Effector memory CD8-positive, alpha-beta T cell (primary cell): ENCODE data around the gene PLPPR2.
"Not testable (repeated sequence)": the region's sequence is repeated elsewhere in the genome, so short reads cannot be mapped to it uniquely, and the experiment has no call there.

Experiments
- ATAC-seq: fragments of 150-1000 bp; cut with Tn5 transposase; replicated peaks from 2 replicates; pipeline ENCODE4 v1.10.0; 2021; ENCODE audit warnings: mild to moderate bottlenecking, moderate library complexity
- DNase-seq, 3 experiments: peaks; one replicate each; pipeline ENCODE4 v3.0.0; 2021
- H3K27ac Mint-ChIP-seq, 2 donors: one replicate each; pipeline ENCODE4 v1.8.0; 2022; ENCODE audit warnings: mild to moderate bottlenecking in 2 of 2, mixed read lengths in 2 of 2, moderate library complexity in 2 of 2
- H3K27me3 Mint-ChIP-seq, 2 donors: one replicate each; pipeline ENCODE4 v1.8.0; 2022; ENCODE audit warnings: mixed read lengths in 2 of 2
- H3K36me3 Mint-ChIP-seq: one replicate; pipeline ENCODE4 v1.8.0; 2022; ENCODE audit warnings: mild to moderate bottlenecking, moderate library complexity, mixed read lengths; ENCODE audit not compliant: insufficient read depth
- H3K4me1 Mint-ChIP-seq, 2 donors: one replicate each; pipeline ENCODE4 v1.8.0; 2022; ENCODE audit warnings: low read depth in 2 of 2, mixed read lengths in 2 of 2
- H3K4me3 Mint-ChIP-seq, 2 donors: one replicate each; pipeline ENCODE4 v1.8.0; 2022; ENCODE audit warnings: mild to moderate bottlenecking in 2 of 2, mixed read lengths in 2 of 2, moderate library complexity in 2 of 2
- H3K9me3 Mint-ChIP-seq, 2 donors: one replicate each; pipeline ENCODE4 v1.8.0; 2022; ENCODE audit warnings: mixed read lengths in 2 of 2
- total RNA-seq, 9 experiments: gene quantifications; one replicate each; lab custom pipeline; 2026; lab: John Stamatoyannopoulos, UW

The PLPPR2 gene
- 2.1 to 8.2 (median 4.5) reads per million in 9 experiments for total RNA-seq

DNA sequence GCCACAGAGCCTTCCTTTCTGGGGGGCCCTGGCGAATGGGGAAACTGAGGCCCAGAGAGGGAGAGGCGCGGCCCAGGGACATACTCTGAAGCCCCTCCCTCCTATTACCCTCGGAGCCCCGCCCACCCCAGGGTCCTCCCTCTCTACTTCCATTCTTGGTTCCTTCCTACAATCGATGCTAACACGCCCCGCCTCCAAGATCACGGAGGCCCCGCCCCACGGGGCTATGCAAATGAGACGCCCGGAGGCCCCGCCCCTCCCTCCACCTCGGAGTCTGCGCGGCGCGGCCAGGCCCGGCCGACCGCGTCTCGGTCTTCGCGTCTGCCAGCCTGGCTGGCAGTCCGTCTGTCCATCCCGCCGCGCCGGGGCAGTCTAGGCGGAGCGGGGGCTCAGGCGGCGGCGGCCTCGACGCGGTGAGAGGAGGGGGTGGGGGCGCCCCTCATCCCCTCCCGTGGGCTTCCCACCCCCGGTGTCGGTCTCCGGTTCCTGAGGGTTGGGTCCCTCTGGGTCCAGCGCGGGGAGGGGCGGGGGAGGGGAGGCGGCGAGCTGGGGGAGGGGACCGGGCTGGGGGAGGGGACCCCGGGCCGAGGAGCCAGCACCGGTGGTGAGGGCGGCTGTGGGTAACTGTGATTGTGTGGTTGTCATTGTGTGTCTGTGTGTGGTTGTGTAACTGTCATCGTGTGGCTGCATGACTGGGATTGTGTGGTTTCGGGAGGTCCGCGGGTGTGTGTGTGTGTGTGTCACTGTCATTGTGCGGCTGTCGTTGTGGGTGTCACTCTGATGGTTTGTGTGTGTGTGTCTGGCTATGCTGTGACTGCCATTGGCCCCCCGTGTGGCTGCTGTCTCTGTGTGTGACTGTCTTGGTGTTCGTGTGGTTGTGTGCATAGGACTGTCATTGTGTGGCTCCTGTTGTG, at the start of gene PLPPR2:
Gene PLPPR2, plus strand, starts transcription at position 273 of the 914 bp plus-strand sequence. CDS start 2,242 bp downstream, outside the sequence.
- H3K27ac Mint-ChIP-seq = peak within 1 kb of the TSS; percentile 70 to 92
- peaks cover 8% of the 10 kb centered on the region for H3K36me3 Mint-ChIP-seq
- peak within 1 kb of the TSS; percentile 74 to 78 for H3K4me3 Mint-ChIP-seq
- peaks cover 13 to 16% of the 10 kb centered on the region in 2 donors for H3K27me3 Mint-ChIP-seq
- H3K4me1 Mint-ChIP-seq = peaks cover 9% of the 10 kb centered on the region in 2 donors
- no peaks in the 10 kb centered on the region for H3K9me3 Mint-ChIP-seq
- DNase-seq (peak; percentile 79 to 83 (median 82)), ATAC-seq (peak; percentile 92)

DNA sequence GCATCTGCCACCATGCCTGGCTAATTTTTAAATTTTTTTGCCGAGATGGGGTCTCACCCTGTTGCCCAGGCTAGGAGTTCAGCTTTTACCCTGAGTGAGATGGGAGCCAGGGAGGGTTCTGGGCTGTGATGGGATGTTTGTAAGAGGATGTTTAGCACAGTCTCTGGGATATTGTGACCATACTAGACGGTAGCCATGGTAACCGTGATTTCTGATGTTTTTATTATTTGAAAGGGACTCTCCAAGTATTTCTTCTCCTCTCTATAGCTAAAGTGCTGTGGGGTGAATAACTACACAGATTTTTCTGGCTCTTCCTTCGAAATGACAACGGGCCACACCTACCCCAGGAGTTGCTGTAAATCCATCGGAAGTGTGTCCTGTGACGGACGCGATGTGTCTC, 48.9 kb upstream of the PLPPR2 start:
- Mint-ChIP-seq H3K9me3 (no peaks in the 10 kb centered on the region), H3K4me3 (no peak overlapping the region), H3K27ac (no peak overlapping the region), H3K36me3 (no peaks in the 10 kb centered on the region), H3K27me3 (peaks cover 16 to 18% of the 10 kb centered on the region in 2 donors), H3K4me1 (no peaks in the 10 kb centered on the region)
- ATAC-seq (no peak), DNase-seq (no peak)

- not testable (repeated sequence) for ATAC-seq, H3K4me3 Mint-ChIP-seq, H3K27ac Mint-ChIP-seq, H3K27me3 Mint-ChIP-seq, DNase-seq, H3K36me3 Mint-ChIP-seq, H3K9me3 Mint-ChIP-seq
- peaks cover 12 to 16% of the 10 kb centered on the region in 2 donors for H3K4me1 Mint-ChIP-seq
Observed at GRCh38 chr19:11320278-11320995, 34.8 kb upstream of the PLPPR2 start.

GRCh38 chr19:11321191-11322126, 33.8 kb upstream of the PLPPR2 start:
- no peaks in the 10 kb centered on the region for H3K9me3 Mint-ChIP-seq
- ATAC-seq = no peak
- peaks cover 12 to 16% of the 10 kb centered on the region in 2 donors for H3K4me1 Mint-ChIP-seq
- H3K27ac Mint-ChIP-seq = peak overlapping the region in 1 of 2 donors; percentile 51
- DNase-seq = no peak
- H3K27me3 Mint-ChIP-seq = peaks cover 0 to 10% of the 10 kb centered on the region in 2 donors
- H3K36me3 Mint-ChIP-seq = no peaks in the 10 kb centered on the region
- H3K4me3 Mint-ChIP-seq = no peak overlapping the region

GRCh38 chr19:11322269-11323024, 32.8 kb upstream of the PLPPR2 start:
- Mint-ChIP-seq H3K27ac (peak overlapping the region in 1 of 2 donors; percentile 51), H3K4me1 (peaks cover 7 to 16% of the 10 kb centered on the region in 2 donors), H3K9me3 (no peaks in the 10 kb centered on the region), H3K4me3 (no peak overlapping the region), H3K36me3 (peaks cover 5% of the 10 kb centered on the region), H3K27me3 (peaks cover 0 to under 1% of the 10 kb centered on the region in 2 donors)
- DNase-seq (no peak), ATAC-seq (no peak)

DNA sequence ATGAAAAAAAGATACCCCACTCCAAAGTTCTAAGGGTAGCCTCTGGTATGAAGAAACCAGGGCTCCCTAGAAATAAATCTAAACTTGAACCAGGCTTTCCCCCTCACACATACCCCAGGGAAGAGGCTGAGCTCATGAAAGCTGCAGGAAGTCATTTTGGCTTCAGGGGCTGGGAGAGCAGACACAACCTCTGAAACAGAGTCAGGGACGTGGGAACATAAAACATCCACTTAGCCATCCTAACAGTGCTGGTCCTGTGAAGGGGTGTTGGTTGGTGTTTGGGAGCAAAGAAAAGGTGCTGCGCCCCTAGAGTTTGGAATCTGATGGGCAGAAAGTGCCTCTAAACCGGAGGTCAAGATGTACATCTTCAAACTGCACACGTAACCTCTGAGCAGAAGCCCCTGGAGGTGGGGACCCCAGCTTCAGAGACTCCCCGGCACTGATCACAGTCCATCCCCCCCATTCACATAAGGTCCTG, 31.6 kb upstream of the PLPPR2 start:
- no peaks in the 10 kb centered on the region for H3K9me3 Mint-ChIP-seq
- H3K36me3 Mint-ChIP-seq = peaks cover 11% of the 10 kb centered on the region
- H3K27ac Mint-ChIP-seq = peak overlapping the region; percentile 83 to 92
- H3K27me3 Mint-ChIP-seq = no peaks in the 10 kb centered on the region
- DNase-seq (no peak), ATAC-seq (no peak)
- peak overlapping the region in 1 of 2 donors; percentile 38 for H3K4me3 Mint-ChIP-seq
- peaks cover 7 to 16% of the 10 kb centered on the region in 2 donors for H3K4me1 Mint-ChIP-seq

GRCh38 chr19:11324079-11324661, 31.1 kb upstream of the PLPPR2 start:
- ATAC-seq = peak; percentile 88
- Mint-ChIP-seq H3K4me1 (peaks cover 7 to 16% of the 10 kb centered on the region in 2 donors), H3K27me3 (no peaks in the 10 kb centered on the region), H3K4me3 (peak overlapping the region; percentile 15 to 38), H3K27ac (peak overlapping the region; percentile 83 to 92), H3K9me3 (no peaks in the 10 kb centered on the region), H3K36me3 (peaks cover 12% of the 10 kb centered on the region)
- peak in 2 of 3 experiments; percentile 22 to 27 for DNase-seq

- ATAC-seq (no peak), DNase-seq (no peak)
- H3K4me3 Mint-ChIP-seq = peak overlapping the region in 1 of 2 donors; percentile 38
Observed at GRCh38 chr19:11324748-11325389, 30.4 kb upstream of the PLPPR2 start.

DNA sequence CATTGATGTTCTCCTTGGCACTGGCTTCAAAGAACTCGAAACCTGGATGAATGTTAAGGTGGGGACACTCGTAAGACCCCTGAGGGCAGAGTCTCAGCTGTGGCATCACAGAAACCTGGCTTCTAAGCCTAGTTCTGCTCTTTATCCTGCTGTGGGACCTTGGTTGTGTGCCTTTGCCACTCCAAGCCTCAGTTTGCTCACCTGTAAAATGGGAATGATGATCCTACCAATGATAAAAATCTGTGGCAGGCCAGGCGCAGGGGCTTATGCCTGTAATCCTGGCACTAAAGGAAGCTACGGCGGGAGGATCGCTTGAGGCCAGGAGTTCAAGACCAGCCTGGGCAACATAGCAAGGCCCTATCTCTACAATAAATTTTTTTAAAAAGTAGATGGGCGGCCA, 29.7 kb upstream of the PLPPR2 start:
- Mint-ChIP-seq H3K36me3 (peaks cover 14% of the 10 kb centered on the region), H3K4me1 (peaks cover 7 to 16% of the 10 kb centered on the region in 2 donors), H3K27ac (no peak overlapping the region), H3K9me3 (no peaks in the 10 kb centered on the region), H3K4me3 (no peak overlapping the region), H3K27me3 (no peaks in the 10 kb centered on the region)
- DNase-seq (no peak), ATAC-seq (no peak)

More at GRCh38 chr19:11324748-11325389, 30.4 kb upstream of the PLPPR2 start:
- no peaks in the 10 kb centered on the region for H3K27me3 Mint-ChIP-seq
- peak overlapping the region; percentile 83 to 92 for H3K27ac Mint-ChIP-seq
- H3K4me1 Mint-ChIP-seq = peaks cover 7 to 16% of the 10 kb centered on the region in 2 donors
- peaks cover 14% of the 10 kb centered on the region for H3K36me3 Mint-ChIP-seq
- H3K9me3 Mint-ChIP-seq = no peaks in the 10 kb centered on the region

DNA sequence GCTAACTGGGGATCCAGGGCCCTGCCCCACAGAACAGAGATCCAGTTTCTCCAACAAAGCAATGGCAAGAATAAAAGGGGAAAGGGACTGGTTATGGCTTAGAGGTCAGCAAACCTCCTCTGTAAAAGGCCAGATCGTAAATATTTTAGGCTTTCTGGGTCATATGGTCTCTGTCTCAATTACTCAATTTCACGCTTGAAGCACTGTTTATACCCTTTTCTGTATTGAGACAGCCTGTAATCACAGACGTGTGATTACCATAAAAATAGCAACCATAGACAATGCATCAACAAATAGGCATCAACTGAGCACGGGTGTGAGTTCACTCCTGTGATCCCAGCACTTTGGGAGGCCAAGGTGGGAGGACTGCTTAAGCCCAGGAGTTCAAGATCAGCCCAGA, 25.1 kb upstream of the PLPPR2 start:
- H3K27ac Mint-ChIP-seq = no peak overlapping the region
- peaks cover 45% of the 10 kb centered on the region for H3K36me3 Mint-ChIP-seq
- no peaks in the 10 kb centered on the region for H3K4me1 Mint-ChIP-seq
- H3K4me3 Mint-ChIP-seq = no peak overlapping the region
- no peaks in the 10 kb centered on the region for H3K27me3 Mint-ChIP-seq
- ATAC-seq (no peak), DNase-seq (no peak)
- H3K9me3 Mint-ChIP-seq = no peaks in the 10 kb centered on the region

- peaks cover 54% of the 10 kb centered on the region for H3K36me3 Mint-ChIP-seq
- H3K4me1 Mint-ChIP-seq = no peaks in the 10 kb centered on the region
- H3K4me3 Mint-ChIP-seq = no peak overlapping the region
- ATAC-seq (no peak), DNase-seq (no peak)
- H3K27ac Mint-ChIP-seq = no peak overlapping the region
- no peaks in the 10 kb centered on the region for H3K27me3 Mint-ChIP-seq
- no peaks in the 10 kb centered on the region for H3K9me3 Mint-ChIP-seq
Observed at GRCh38 chr19:11331502-11331901, 23.7 kb upstream of the PLPPR2 start.
